ENCODE data around the gene G6PC3.
"Not testable (repeated sequence)": the region's sequence is repeated elsewhere in the genome, so short reads cannot be mapped to it uniquely, and the experiment has no call there.

G6PC3 gene

GRCh38 chr17:44070455-44071197 lies at the start of gene G6PC3:
TSS of gene G6PC3 (plus strand) at chr17:44070735. CDS start at chr17:44070966, 231 bp downstream.
- peak; percentile 98 for DNase-seq (ENCODE audit: low spot score)

- DNase-seq (ENCODE audit: low spot score), result not testable (repeated sequence)
These were observed 49.3 kb upstream of the G6PC3 start for GRCh38 chr17:44021227-44021626.

- no peak for DNase-seq (ENCODE audit: low spot score)
These were observed 48.3 kb upstream of the G6PC3 start for GRCh38 chr17:44022246-44022645.

GRCh38 chr17:44023545-44024270 lies 46.8 kb upstream of the G6PC3 start:
- no peak for DNase-seq (ENCODE audit: low spot score)

- no peak for DNase-seq (ENCODE audit: low spot score)
These were observed 46.3 kb upstream of the G6PC3 start for GRCh38 chr17:44024271-44024663.

- no peak for DNase-seq (ENCODE audit: low spot score)
These were observed 45.7 kb upstream of the G6PC3 start for GRCh38 chr17:44024853-44025252.

- no peak for DNase-seq (ENCODE audit: low spot score)
These were observed 40.8 kb upstream of the G6PC3 start for GRCh38 chr17:44029736-44030135.

- DNase-seq (ENCODE audit: low spot score), result no peak
These were observed 40.1 kb upstream of the G6PC3 start for GRCh38 chr17:44030482-44030881.

- DNase-seq (ENCODE audit: low spot score), result no peak
These were observed 36.6 kb upstream of the G6PC3 start for GRCh38 chr17:44033861-44034408.

- not testable (repeated sequence) for DNase-seq (ENCODE audit: low spot score)
These were observed 35.8 kb upstream of the G6PC3 start for GRCh38 chr17:44034688-44035087.

GRCh38 chr17:44037471-44037870 lies 33.1 kb upstream of the G6PC3 start:
- DNase-seq (ENCODE audit: low spot score), result no peak

- no peak for DNase-seq (ENCODE audit: low spot score)
These were observed 31.9 kb upstream of the G6PC3 start for GRCh38 chr17:44038604-44039011.

GRCh38 chr17:44039829-44040635 lies 30.5 kb upstream of the G6PC3 start:
- no peak for DNase-seq (ENCODE audit: low spot score)

GRCh38 chr17:44043272-44043696 lies 27.3 kb upstream of the G6PC3 start:
- DNase-seq (ENCODE audit: low spot score), result no peak

- DNase-seq (ENCODE audit: low spot score), result peak; percentile 38
These were observed 26.5 kb upstream of the G6PC3 start for GRCh38 chr17:44044071-44044470.

- DNase-seq (ENCODE audit: low spot score), result no peak
These were observed 25.0 kb upstream of the G6PC3 start for GRCh38 chr17:44045486-44045885.

GRCh38 chr17:44046893-44047292 lies 23.6 kb upstream of the G6PC3 start:
- DNase-seq (ENCODE audit: low spot score), result not testable (repeated sequence)

- no peak for DNase-seq (ENCODE audit: low spot score)
These were observed 21.1 kb upstream of the G6PC3 start for GRCh38 chr17:44049294-44050060.

GRCh38 chr17:44053125-44053872 lies 17.2 kb upstream of the G6PC3 start:
- no peak for DNase-seq (ENCODE audit: low spot score)

GRCh38 chr17:44059101-44059892 lies 11.2 kb upstream of the G6PC3 start:
- no peak for DNase-seq (ENCODE audit: low spot score)
